ENCODE results near the gene FARSB. TPM values are rescaled to one million over a fixed set of nuclear protein-coding genes. Genes with fewer than 3 reads are reported as not detected.

FARSB gene
- total RNA-seq, 1 donor from 2014 or later: 13.3 TPM

DNA sequence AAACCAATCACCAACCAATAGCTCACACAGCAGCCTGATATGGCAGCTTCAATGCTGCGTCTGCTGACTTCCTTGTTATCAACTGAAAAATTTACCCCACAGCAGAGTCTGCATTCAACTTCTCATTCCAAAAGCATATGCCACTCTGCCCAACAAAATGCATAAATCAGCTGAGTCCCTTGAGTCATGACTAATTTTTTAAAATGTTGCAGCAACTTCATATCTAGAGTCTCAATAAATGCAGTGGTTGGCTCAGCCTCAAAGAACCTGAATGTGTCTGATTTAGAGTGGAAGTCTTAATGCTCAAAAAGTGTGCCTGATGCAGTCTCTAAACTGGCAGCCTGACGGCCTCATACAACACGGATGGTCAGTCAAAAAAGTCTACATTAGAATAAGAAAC is 46.5 kb downstream of the FARSB start:
- intact Hi-C loops (cut with DNase I): no loop called here
- Histone ChIP-seq H3K9me3 (no peaks in the 10 kb centered on the region), H3K36me3 (peaks cover 0 to 15% of the 10 kb centered on the region in 2 donors)

DNA sequence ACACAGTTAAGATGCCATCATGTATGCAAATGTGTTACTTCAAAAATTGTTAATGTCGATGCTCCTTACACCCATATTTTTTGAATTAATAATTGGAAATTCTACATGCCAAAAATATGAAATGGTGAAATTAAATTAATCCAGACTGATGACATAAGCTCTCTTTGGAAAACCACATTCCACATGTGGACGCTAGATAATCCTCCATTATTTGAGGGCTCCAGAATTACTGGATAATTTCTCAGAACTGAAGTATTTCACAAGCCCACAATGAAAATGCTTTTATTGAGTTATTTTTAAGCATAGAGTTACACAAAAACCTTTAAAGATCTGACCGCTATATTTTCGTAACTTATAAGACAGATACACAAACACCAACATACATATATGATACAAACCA is 47.8 kb downstream of the FARSB start:
- intact Hi-C loops (cut with DNase I): no loop called here

More for the DNA sequence above, 46.5 kb downstream of the FARSB start:
- no peaks in the 10 kb centered on the region for H3K27me3 ChIP-seq
- no peak overlapping the region for H3K4me3 ChIP-seq
- H3K4me1 ChIP-seq: no peaks in the 10 kb centered on the region
- no peak overlapping the region for H3K27ac ChIP-seq
- TF ChIP-seq POLR2A (IDR thresholded peaks at IDR 0.05) (no peak), POLR2AphosphoS5 (IDR thresholded peaks at IDR 0.05; ENCODE audit: insufficient read depth in 1 of 2, low read depth in 1 of 2) (no peak)
- TF ChIP-seq, protein P1, sequence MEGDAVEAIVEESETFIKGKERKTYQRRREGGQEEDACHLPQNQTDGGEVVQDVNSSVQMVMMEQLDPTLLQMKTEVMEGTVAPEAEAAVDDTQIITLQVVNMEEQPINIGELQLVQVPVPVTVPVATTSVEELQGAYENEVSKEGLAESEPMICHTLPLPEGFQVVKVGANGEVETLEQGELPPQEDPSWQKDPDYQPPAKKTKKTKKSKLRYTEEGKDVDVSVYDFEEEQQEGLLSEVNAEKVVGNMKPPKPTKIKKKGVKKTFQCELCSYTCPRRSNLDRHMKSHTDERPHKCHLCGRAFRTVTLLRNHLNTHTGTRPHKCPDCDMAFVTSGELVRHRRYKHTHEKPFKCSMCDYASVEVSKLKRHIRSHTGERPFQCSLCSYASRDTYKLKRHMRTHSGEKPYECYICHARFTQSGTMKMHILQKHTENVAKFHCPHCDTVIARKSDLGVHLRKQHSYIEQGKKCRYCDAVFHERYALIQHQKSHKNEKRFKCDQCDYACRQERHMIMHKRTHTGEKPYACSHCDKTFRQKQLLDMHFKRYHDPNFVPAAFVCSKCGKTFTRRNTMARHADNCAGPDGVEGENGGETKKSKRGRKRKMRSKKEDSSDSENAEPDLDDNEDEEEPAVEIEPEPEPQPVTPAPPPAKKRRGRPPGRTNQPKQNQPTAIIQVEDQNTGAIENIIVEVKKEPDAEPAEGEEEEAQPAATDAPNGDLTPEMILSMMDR (IDR thresholded peaks at IDR 0.05): no peak
- DNase-seq (ENCODE audit: extremely low spot score in 2 of 2): no peak

DNA sequence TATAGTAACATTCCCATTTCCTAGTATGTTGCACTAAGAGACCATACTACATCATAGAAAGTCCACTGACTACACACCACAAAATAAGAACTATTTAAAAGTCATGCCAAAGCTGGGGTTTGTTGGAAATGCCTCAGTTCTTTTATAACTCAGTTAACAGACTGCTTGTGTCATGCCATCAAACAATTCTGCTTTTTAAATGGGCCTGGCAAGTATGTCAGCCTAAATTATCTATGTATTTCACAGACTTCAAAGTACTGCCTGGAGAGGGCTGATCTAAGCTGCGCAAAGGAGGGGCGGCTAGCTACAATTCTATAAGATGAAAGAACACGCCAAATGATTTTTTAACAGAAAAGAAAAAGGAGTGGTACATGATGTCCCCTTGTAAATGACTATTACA is 49.6 kb downstream of the FARSB start:
- Histone ChIP-seq H3K4me3 (no peak overlapping the region), H3K36me3 (no peaks in the 10 kb centered on the region), H3K27ac (no peak overlapping the region), H3K27me3 (no peaks in the 10 kb centered on the region), H3K4me1 (no peaks in the 10 kb centered on the region), H3K9me3 (no peaks in the 10 kb centered on the region)
- no peak for DNase-seq (ENCODE audit: extremely low spot score in 2 of 2)
- intact Hi-C loops (cut with DNase I): no loop called here
- TF ChIP-seq, protein P1 (IDR thresholded peaks at IDR 0.05): no peak
- TF ChIP-seq POLR2A (IDR thresholded peaks at IDR 0.05): no peak
- TF ChIP-seq POLR2AphosphoS5 (IDR thresholded peaks at IDR 0.05; ENCODE audit: insufficient read depth in 1 of 2, low read depth in 1 of 2): no peak

More for the DNA sequence above, 47.8 kb downstream of the FARSB start:
- Histone ChIP-seq H3K4me3 (no peak overlapping the region), H3K27ac (no peak overlapping the region), H3K9me3 (no peaks in the 10 kb centered on the region), H3K27me3 (no peaks in the 10 kb centered on the region), H3K36me3 (peaks cover 0 to 11% of the 10 kb centered on the region in 2 donors), H3K4me1 (no peaks in the 10 kb centered on the region)
- DNase-seq (ENCODE audit: extremely low spot score in 2 of 2): no peak
- TF ChIP-seq, protein P1 (IDR thresholded peaks at IDR 0.05): no peak
- TF ChIP-seq POLR2AphosphoS5 (IDR thresholded peaks at IDR 0.05; ENCODE audit: insufficient read depth in 1 of 2, low read depth in 1 of 2): no peak
- no peak for TF ChIP-seq POLR2A (IDR thresholded peaks at IDR 0.05)

DNA sequence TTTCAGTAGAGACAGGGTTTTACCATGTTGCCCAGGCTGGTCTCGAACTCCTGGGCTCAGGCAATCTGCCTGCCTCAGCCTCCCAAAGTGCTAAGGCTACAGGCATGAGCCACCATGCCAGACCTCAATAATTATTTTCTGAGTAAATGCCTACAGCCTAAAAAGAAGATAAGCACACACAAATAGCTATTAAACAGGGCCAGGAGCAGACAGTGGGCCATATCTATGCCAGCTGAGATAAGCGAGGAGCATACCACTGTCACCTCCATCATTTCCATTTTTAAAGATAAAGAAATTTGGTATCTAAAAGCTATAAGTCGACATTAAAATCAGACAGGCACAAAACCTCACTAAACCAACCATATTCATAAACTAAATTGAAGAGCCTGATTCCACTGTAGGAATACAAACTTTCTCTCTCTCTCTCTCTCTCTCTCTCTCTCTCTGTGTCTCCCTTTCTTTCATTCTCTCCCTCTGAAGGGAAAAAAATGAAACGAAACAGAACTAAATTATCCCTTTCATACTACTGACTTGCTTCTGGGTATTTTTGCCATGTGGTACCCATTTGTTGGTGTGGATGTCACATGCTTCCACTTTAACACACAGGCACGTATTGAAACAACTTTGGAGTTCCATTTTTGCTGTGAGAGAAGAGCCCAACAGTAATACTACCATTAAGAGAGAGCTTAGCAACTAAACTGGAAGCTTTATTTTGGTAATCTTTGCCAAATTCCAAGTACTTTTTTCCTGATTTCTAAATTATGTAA is 51.0 kb downstream of the FARSB start:
- Histone ChIP-seq H3K27me3 (no peaks in the 10 kb centered on the region), H3K27ac (no peak overlapping the region), H3K4me1 (no peaks in the 10 kb centered on the region), H3K9me3 (no peaks in the 10 kb centered on the region), H3K36me3 (no peaks in the 10 kb centered on the region), H3K4me3 (no peak overlapping the region)
- TF ChIP-seq, protein P1 (IDR thresholded peaks at IDR 0.05): no peak
- no peak for TF ChIP-seq POLR2AphosphoS5 (IDR thresholded peaks at IDR 0.05; ENCODE audit: insufficient read depth in 1 of 2, low read depth in 1 of 2)
- intact Hi-C loops (cut with DNase I): no loop called here
- no peak for DNase-seq (ENCODE audit: extremely low spot score in 2 of 2)

DNA sequence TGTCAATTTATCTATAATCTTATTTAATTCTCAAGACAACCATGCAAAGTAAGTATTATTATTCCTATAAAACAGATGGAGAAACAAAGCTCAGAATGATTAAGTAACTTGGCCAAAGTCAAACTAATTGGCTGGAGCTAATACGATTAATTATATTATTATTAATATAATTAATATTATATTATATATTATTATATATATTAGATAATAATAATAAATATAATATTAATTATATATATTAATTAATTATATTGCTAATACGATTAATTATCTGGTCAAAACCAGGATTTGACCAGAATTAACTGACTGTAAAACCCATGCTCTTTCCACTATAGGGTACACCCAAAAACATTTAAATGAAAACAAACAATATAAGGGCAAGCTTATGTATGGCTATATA is 52.4 kb downstream of the FARSB start:
- Histone ChIP-seq H3K27ac (no peak overlapping the region), H3K9me3 (no peaks in the 10 kb centered on the region), H3K4me3 (no peak overlapping the region), H3K36me3 (peaks cover 0 to 7% of the 10 kb centered on the region in 2 donors), H3K4me1 (peaks cover 6% of the 10 kb centered on the region), H3K27me3 (no peaks in the 10 kb centered on the region)
- TF ChIP-seq POLR2AphosphoS5 (IDR thresholded peaks at IDR 0.05; ENCODE audit: insufficient read depth in 1 of 2, low read depth in 1 of 2) (no peak), POLR2A (IDR thresholded peaks at IDR 0.05) (no peak)
- TF ChIP-seq, protein P1 (IDR thresholded peaks at IDR 0.05): no peak
- intact Hi-C loops (cut with DNase I): no loop called here
- DNase-seq (ENCODE audit: extremely low spot score in 2 of 2): no peak

Measured in vagina (tissue), 2 donors.